HCT116 (cell line): ENCODE measurements around the gene KMT5C. TPM values are rescaled to one million over a fixed set of nuclear protein-coding genes. Genes with fewer than 3 reads are reported as not detected.

Experiments
- ATAC-seq: fragments of 200-7000 bp; cut with Tn5 transposase; 2 replicates; pipeline ENCODE4 v1.9.1; 2020; ENCODE audit warnings: mild to moderate bottlenecking, moderate library complexity
- BruUV-seq: library from RNA; stranded (reverse); fragments of 400-500 nt; replicated peaks from 2 replicates; lab custom pipeline; 2021; lab: Mats Ljungman, UMichigan
- CTCF ChIA-PET: fragments of 300-600 bp; sonication (Branson Sonifier 250); formaldehyde crosslinking; loops from one replicate; lab custom pipeline; 2021; ENCODE audit warnings: antibody characterized with exemption; lab: Charles Lee
- POLR2A ChIA-PET: fragments of 300-600, 350-600 bp; sonication (Branson Sonifier 250); formaldehyde crosslinking; loops from one replicate; lab custom pipeline; 2021; ENCODE audit warnings: antibody characterized with exemption; lab: Charles Lee
- RAD21 ChIA-PET, 2 experiments: fragments of 300-600 bp; sonication (Branson Sonifier 250); formaldehyde crosslinking; loops; one replicate each; lab custom pipeline; 2023; ENCODE audit warnings: low total read pairs in 2 of 2; ENCODE audit not compliant: uncharacterized antibody in 2 of 2, unreplicated experiment in 2 of 2, low non-redundant PET in 1 of 2; lab: Charles Lee
- DNase-seq: peaks from one replicate; pipeline ENCODE4 v3.0.0-alpha.2; 2010; ENCODE audit warnings: low read depth, low spot score
- H2AFZ ChIP-seq: fragments of 200-600 bp; shearing (Covaris generic), sonication (generic); 2 replicates; pipeline ENCODE4 v1.6.1; 2017; ENCODE audit warnings: low read depth, mixed run types, mixed read lengths, antibody characterized with exemption, low read length; ENCODE audit not compliant: poor library complexity, severe bottlenecking
- H3K27ac ChIP-seq: 2 replicates; pipeline ENCODE4 v1.5.1; 2012; ENCODE audit warnings: low read depth, low read length
- H3K27me3 ChIP-seq: fragments of 200-600 bp; sonication (generic); 2 replicates; pipeline ENCODE4 v1.6.1; 2016; ENCODE audit warnings: mixed run types, low read length, mixed read lengths; ENCODE audit not compliant: insufficient read depth
- H3K36me3 ChIP-seq, 2 experiments: fragments of 200-500 bp in 1 of 2; fragments of 200-600 bp in 1 of 2; sonication (Bioruptor generic) in 1 of 2; sonication (generic) in 1 of 2; 2 replicates each; pipeline versions ENCODE4 v1.5.1 to v1.6.1; 2014 to 2016; ENCODE audit warnings: low read length in 2 of 2, inconsistent platforms in 1 of 2, mixed read lengths in 1 of 2, mixed run types in 1 of 2; ENCODE audit not compliant: insufficient read depth in 2 of 2, control insufficient read depth in 1 of 2
- H3K4me1 ChIP-seq, 2 experiments: fragments of 200-600 bp in 1 of 2; sonication (generic) in 1 of 2; 2 replicates each; pipeline versions ENCODE4 v1.5.1 to v1.6.1; 2012 to 2017; ENCODE audit warnings: low read length in 2 of 2, inconsistent platforms in 1 of 2, mild to moderate bottlenecking in 1 of 2, mixed read lengths in 1 of 2, mixed run types in 1 of 2, moderate library complexity in 1 of 2; ENCODE audit not compliant: insufficient read depth in 2 of 2, control insufficient read depth in 1 of 2
- H3K4me2 ChIP-seq: fragments of 200-600 bp; sonication (generic); 2 replicates; pipeline ENCODE4 v1.6.1; 2017; ENCODE audit warnings: mixed run types, low read length, mixed read lengths
- H3K4me3 ChIP-seq, 2 experiments: fragments of 200-600 bp in 1 of 2; sonication (generic) in 1 of 2; replicated peaks in 1 of 2; 2 replicates each; pipeline ENCODE4 v1.5.1; 2011 to 2016; ENCODE audit warnings: low read length in 2 of 2, control low read depth in 1 of 2, low read depth in 1 of 2, mild to moderate bottlenecking in 1 of 2, mixed read lengths in 1 of 2, mixed run types in 1 of 2
- H3K79me2 ChIP-seq: fragments of 200-600 bp; sonication (generic); 2 replicates; pipeline ENCODE4 v1.6.1; 2017; ENCODE audit warnings: mild to moderate bottlenecking, mixed run types, low read length, moderate library complexity, mixed read lengths; ENCODE audit not compliant: insufficient read depth
- H3K9ac ChIP-seq: fragments of 200-600 bp; sonication (generic); 2 replicates; pipeline ENCODE4 v1.6.1; 2016; ENCODE audit warnings: low read length, mixed read lengths
- H3K9me2 ChIP-seq: fragments of 200-600 bp; sonication (generic), shearing (Covaris generic); 2 replicates; pipeline ENCODE4 v1.6.1; 2017; ENCODE audit warnings: mixed run types, mild to moderate bottlenecking, moderate library complexity; ENCODE audit not compliant: insufficient read depth
- H3K9me3 ChIP-seq, 2 experiments: fragments of 200-500 bp in 1 of 2; fragments of 200-600 bp in 1 of 2; sonication (Bioruptor generic) in 1 of 2; sonication (generic) in 1 of 2; 2 replicates each; pipeline ENCODE4 v1.6.1; 2014 to 2017; ENCODE audit warnings: low read length in 2 of 2, mixed read lengths in 2 of 2, inconsistent platforms in 1 of 2, low read depth in 1 of 2, mild to moderate bottlenecking in 1 of 2, mixed run types in 1 of 2, moderate library complexity in 1 of 2; ENCODE audit not compliant: control insufficient read depth in 1 of 2, insufficient read depth in 1 of 2
- H4K20me1 ChIP-seq: fragments of 200-600 bp; sonication (generic), shearing (Covaris generic); 2 replicates; pipeline ENCODE4 v1.6.1; 2017; ENCODE audit warnings: mixed run types, mild to moderate bottlenecking, moderate library complexity; ENCODE audit not compliant: insufficient read depth
- CBX3 ChIP-seq: IDR thresholded peaks from 2 replicates; pipeline ENCODE4 v1.6.1; 2012; ENCODE audit warnings: low read depth
- CEBPB ChIP-seq: IDR thresholded peaks from 2 replicates; pipeline ENCODE4 v1.6.1; 2012; ENCODE audit warnings: low read depth
- EGR1 ChIP-seq: IDR thresholded peaks from 2 replicates; pipeline ENCODE4 v1.6.1; 2012; ENCODE audit warnings: low read depth
- ELF1 ChIP-seq: IDR thresholded peaks from 2 replicates; pipeline ENCODE4 v1.6.1; 2012; ENCODE audit warnings: low read depth, borderline replicate concordance
- EZH2 ChIP-seq: fragments of 200-600 bp; sonication (generic); IDR thresholded peaks from 2 replicates; pipeline ENCODE4 v1.6.1; 2017; ENCODE audit warnings: antibody characterized with exemption, mixed run types
- EZH2phosphoT487 ChIP-seq: fragments of 200-600 bp; IDR thresholded peaks from 2 replicates; pipeline ENCODE4 v1.6.1; 2018; ENCODE audit warnings: antibody characterized with exemption, borderline replicate concordance
- JUND ChIP-seq: IDR thresholded peaks from 2 replicates; pipeline ENCODE4 v1.6.1; 2012
- MAX ChIP-seq: IDR thresholded peaks from 2 replicates; pipeline ENCODE4 v1.6.1; 2012
- POLR2A ChIP-seq: IDR thresholded peaks from 2 replicates; pipeline ENCODE4 v1.7.0; 2011; ENCODE audit warnings: borderline replicate concordance; ENCODE audit not compliant: insufficient read depth, insufficient read length; ENCODE audit errors: extremely low read depth
- REST ChIP-seq: IDR thresholded peaks from 2 replicates; pipeline ENCODE4 v1.6.1; 2012; ENCODE audit warnings: low read depth
- TCF7L2 ChIP-seq: IDR thresholded peaks from 2 replicates; pipeline ENCODE4 v1.7.0; 2011; ENCODE audit warnings: borderline replicate concordance, inconsistent platforms; ENCODE audit not compliant: insufficient read depth, insufficient read length; ENCODE audit errors: extremely low read depth
- ZBTB33 ChIP-seq: IDR thresholded peaks from 2 replicates; pipeline ENCODE4 v1.6.1; 2011; ENCODE audit warnings: mild to moderate bottlenecking, low read length, moderate library complexity; ENCODE audit not compliant: insufficient replicate concordance; ENCODE audit errors: extremely low read depth
- ZNF274 ChIP-seq: fragments of 200-500 bp; sonication (Bioruptor generic); IDR thresholded peaks from 2 replicates; pipeline ENCODE4 v1.6.1; 2014; ENCODE audit warnings: mild to moderate bottlenecking, low read depth, low read length, inconsistent platforms
- intact Hi-C: fragments of 100-400 bp; cut with micrococcal nuclease; formaldehyde crosslinking; loops from 2 replicates; pipeline ENCODE4 v1.10.0; 2022
- total RNA-seq: library from RNA; stranded (reverse); gene quantifications from one replicate; pipeline ENCODE4 v1.2.1, GENCODE V29; 2021; ENCODE audit not compliant: unreplicated experiment
- TF ChIP-seq, protein P1 (sequence below): IDR thresholded peaks from 2 replicates; pipeline ENCODE4 v1.6.1; 2012

KMT5C gene
- total RNA-seq, 1 experiment from 2014 or later: 27.5 TPM

DNA sequence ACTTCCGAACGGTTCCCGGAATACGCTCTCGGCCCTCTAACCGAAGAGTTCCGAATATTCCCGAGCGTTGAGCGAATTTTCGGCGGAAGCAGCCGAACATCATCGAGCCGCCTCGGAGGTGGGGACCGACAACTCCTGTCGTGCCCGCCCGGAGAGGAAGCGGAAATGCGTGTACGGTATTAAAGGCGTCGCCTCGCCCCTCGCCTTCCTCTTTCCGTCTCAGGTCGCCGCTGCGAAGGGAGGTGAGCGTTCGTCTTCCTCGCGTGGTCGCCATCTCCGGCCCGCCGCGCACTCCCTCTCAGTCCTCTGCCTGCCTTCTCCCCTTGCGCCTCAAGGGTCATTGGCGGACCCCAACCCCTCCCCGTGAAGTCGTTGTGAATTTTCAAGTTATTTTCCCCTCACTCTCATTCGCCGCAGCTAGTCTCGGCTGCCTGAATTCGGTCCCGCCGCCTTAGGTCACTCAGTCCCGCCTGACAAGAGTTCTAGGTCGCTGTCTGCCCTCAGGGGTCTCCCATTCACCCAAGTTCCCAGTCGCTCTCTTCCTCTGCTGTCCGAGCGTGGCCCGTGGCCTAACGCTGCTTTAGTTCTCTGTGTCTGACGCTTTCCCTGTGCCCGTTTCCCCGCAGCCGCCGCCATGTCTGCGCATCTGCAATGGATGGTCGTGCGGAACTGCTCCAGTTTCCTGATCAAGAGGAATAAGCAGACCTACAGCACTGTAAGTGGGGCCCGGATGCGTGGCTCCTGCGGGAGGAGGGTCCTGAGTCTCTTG is 46.2 kb downstream of the KMT5C start, which contains the start of gene RPL28 (continued):
- TF ChIP-seq CBX3 (peak; percentile 22; the same call in 1 of the 2 replicates), EZH2 (no peak), JUND (no peak), CEBPB (no peak), EZH2phosphoT487 (no peak)
- TF ChIP-seq, all 23 proteins: peak for 8

DNA sequence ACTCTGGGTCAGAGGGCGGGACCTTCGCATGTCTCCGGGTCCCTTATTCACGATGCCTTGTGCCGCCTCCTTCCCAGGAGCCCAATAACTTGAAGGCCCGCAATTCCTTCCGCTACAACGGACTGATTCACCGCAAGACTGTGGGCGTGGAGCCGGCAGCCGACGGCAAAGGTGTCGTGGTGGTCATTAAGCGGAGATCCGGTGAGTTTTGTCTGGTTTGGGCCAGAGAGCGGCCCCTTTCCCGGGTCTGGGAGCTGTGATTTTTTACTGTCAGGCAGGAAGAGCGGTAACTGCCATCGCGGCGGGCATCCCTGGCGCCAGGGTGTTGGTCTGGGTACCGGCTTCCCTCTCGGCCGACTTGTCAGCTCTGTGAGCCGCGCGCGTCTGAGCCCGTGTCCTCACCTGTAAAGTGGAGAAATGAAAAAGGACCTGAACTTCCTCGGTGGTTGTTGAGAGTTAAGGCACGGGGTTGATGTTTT is 46.9 kb downstream of the KMT5C start:
- H2AFZ ChIP-seq: no peak overlapping the region
- H3K9me3 ChIP-seq: no peaks in the 10 kb centered on the region
- ChIA-PET CTCF (no interaction called here), RAD21 (no interaction called here), POLR2A (no interaction called here)
- TF ChIP-seq EGR1 (no peak), POLR2A (no peak), MAX (no peak), TCF7L2 (no peak), EZH2phosphoT487 (no peak), ELF1 (no peak), REST (no peak), ZBTB33 (no peak), ZNF274 (no peak)
- TF ChIP-seq, protein P1, sequence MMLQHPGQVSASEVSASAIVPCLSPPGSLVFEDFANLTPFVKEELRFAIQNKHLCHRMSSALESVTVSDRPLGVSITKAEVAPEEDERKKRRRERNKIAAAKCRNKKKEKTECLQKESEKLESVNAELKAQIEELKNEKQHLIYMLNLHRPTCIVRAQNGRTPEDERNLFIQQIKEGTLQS: no peak
- ATAC-seq (no peak), DNase-seq (no peak)
- peaks cover 64% of the 10 kb centered on the region for H3K79me2 ChIP-seq
- H3K27me3 ChIP-seq: no peaks in the 10 kb centered on the region
- BruUV-seq: TSS peak; percentile 71
- intact Hi-C loops: no loop called here
- H3K9me2 ChIP-seq: no peaks in the 10 kb centered on the region
- H3K27ac ChIP-seq: peak overlapping the region; percentile 99
- H4K20me1 ChIP-seq: peaks cover 48% of the 10 kb centered on the region; the same call in 1 of the 2 replicates
- peak overlapping the region; percentile 94 for H3K9ac ChIP-seq
- peak overlapping the region; percentile 99 to 100 for H3K4me3 ChIP-seq
- peak overlapping the region; percentile 99 for H3K4me2 ChIP-seq
- H3K4me1 ChIP-seq: peaks cover 6 to 65% of the 10 kb centered on the region in 2 experiments; a peak in 3 of 4 replicates
- peaks cover 18 to 43% of the 10 kb centered on the region in 2 experiments for H3K36me3 ChIP-seq
